HG02763 (cell line): Measurements from ENCODE around the gene MICB.

Experiments used
- ATAC-seq: cut with Tn5 transposase; IDR thresholded peaks from one replicate; pipeline ENCODE4 v1.9.1; 2021; ENCODE audit warnings: mild to moderate bottlenecking, moderate library complexity; ENCODE audit not compliant: unreplicated experiment

Gene MICB

DNA sequence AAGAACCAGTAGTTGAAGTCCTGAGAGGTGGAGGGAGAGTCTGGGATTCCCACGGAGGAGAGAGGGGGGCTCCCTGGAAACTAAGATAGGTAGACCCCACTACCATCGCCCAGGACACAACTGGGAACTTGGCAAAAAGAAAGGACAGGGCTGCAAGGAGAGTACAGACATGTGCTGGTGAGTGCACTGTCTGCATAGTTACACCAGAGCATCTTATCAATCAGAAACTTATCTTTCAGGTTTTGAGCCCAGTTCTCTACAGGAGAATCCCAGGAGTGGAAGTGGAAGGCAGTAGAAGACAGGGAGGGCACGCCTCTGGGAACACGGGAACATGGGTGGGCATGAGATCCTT is 61.6 kb downstream of the MICB start:
- no peak for ATAC-seq

DNA sequence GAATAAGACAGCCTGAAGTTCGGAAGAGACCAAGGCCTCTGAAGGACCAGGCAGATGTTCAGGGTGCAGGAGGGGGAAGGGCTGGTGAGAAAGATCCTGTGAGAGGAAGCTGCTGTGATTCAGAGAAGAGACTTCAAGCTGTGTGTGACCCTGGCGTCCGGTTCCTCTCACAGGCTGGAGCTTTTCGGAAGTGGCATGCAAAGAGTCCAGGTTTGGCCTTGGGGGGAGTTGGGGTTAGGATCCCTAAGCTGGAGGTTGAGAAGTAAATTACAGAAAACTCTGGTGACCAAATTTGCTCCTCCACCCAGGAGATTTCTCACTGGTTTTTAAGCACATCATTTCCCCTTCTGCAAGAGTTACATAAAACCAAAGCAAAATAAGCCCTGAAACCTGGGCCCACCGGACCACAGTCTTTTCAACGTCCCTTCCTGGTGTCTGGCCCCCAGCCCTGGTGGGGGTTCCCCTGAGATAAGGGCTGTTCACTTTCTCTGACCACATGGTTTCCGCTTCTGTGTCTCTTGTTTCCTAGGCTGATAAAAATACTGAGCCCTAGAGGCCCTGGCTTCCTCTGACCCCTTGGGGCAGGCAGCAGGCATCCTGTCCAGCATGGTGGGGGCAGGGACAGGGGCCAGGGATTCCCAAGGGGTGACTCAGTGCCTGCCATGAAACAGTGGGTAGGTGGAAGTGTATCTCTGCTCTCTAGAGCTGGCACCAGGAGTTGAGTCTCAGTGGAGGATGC is 62.2 kb downstream of the MICB start:
- peak; percentile 69 for ATAC-seq

DNA sequence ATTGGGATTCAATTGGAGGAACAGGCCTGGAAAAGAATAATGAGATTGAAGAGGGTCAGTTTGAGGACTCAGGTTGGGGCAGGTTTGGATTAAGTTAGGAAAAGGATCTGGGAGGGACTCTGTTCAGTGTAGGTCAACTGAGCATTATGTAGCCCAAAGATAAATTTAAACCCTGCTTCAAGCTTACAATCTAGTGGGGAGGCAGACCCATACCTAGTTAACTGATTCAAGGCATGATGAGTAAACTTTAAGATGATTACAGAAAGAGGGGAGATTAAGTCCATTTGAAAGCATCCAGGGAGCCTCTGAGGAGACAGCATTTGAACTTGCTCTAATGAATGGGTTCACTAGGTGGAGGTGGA is 62.7 kb downstream of the MICB start:
- no peak for ATAC-seq
